Measurements from ENCODE around the gene HDAC4. TPM values are rescaled to one million over a fixed set of nuclear protein-coding genes. Genes with fewer than 3 reads are reported as not detected.

Gene HDAC4
- total RNA-seq, 6 donors from 2014 or later, result 16.1 to 108 (median 45.0) TPM

GRCh38 chr2:239339241-239339640, 61.6 kb downstream of the HDAC4 start:
- no peak for DNase-seq
- Histone ChIP-seq H3K4me3 (no peak overlapping the region), H3K27me3 (no peaks in the 10 kb centered on the region), H3K36me3 (peaks cover 0 to 6% (median 0%) of the 10 kb centered on the region in 4 donors), H3K4me1 (peaks cover 11 to 26% (median 16%) of the 10 kb centered on the region in 4 donors), H3K27ac (no peak overlapping the region), H3K9me3 (no peaks in the 10 kb centered on the region)
- TF ChIP-seq POLR2AphosphoS5 (IDR thresholded peaks at IDR 0.05), result no peak
- TF ChIP-seq CTCF (IDR thresholded peaks at IDR 0.05), result no peak
- no peak for TF ChIP-seq POLR2A (IDR thresholded peaks at IDR 0.05)
- no peak for TF ChIP-seq EP300 (IDR thresholded peaks at IDR 0.05)
- no peak for ATAC-seq (ENCODE audit: low FRiP score in 2 of 2)
- WGBS, 2 donors, result 92 to 94% methylated on average over 3 to 6 of the region's 6 CpGs

DNA sequence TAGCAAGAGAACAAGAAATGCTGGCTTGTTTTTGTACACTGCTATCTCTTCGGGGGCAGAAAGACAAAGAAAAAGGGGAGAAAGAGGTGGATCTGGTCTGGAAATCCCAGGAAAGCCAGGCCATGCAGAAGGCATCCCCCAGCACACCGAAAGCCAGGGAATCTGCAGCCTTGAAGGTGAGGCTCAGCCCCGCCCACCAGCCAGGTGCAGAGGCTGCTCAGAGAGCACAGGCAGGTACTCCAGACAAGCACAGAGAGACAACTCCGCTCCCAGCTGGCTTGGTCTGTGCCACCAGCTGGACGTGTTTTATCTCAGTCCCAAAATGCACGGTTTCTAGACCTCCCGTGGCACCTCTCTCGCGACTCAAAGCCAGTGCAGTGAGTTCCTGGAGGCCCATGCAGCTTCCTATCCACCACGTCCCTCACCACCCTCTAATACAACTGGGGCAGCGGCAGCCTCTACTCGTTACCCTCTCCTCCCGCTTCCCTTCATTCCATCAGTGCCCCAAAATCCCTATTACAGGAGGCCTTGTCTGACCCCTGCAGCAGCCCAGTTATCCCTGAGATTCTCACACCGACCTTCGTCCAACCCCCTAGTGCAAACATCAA, 62.8 kb downstream of the HDAC4 start:
- H3K4me3 ChIP-seq, result no peak overlapping the region
- WGBS, 2 donors, result 88 to 91% methylated on average over 15 of the region's 15 CpGs
- no peaks in the 10 kb centered on the region for H3K27me3 ChIP-seq
- peaks cover 11 to 26% (median 16%) of the 10 kb centered on the region in 4 donors for H3K4me1 ChIP-seq
- DNase-seq (no peak), ATAC-seq (ENCODE audit: low FRiP score in 2 of 2) (no peak)
- no peaks in the 10 kb centered on the region for H3K9me3 ChIP-seq
- TF ChIP-seq CTCF (IDR thresholded peaks at IDR 0.05) (no peak), POLR2A (IDR thresholded peaks at IDR 0.05) (no peak), POLR2AphosphoS5 (IDR thresholded peaks at IDR 0.05) (no peak), EP300 (IDR thresholded peaks at IDR 0.05) (no peak)
- no peaks in the 10 kb centered on the region for H3K36me3 ChIP-seq
- H3K27ac ChIP-seq, result peak overlapping the region in 3 of 4 donors; percentile 9 to 54 (median 48)

DNA sequence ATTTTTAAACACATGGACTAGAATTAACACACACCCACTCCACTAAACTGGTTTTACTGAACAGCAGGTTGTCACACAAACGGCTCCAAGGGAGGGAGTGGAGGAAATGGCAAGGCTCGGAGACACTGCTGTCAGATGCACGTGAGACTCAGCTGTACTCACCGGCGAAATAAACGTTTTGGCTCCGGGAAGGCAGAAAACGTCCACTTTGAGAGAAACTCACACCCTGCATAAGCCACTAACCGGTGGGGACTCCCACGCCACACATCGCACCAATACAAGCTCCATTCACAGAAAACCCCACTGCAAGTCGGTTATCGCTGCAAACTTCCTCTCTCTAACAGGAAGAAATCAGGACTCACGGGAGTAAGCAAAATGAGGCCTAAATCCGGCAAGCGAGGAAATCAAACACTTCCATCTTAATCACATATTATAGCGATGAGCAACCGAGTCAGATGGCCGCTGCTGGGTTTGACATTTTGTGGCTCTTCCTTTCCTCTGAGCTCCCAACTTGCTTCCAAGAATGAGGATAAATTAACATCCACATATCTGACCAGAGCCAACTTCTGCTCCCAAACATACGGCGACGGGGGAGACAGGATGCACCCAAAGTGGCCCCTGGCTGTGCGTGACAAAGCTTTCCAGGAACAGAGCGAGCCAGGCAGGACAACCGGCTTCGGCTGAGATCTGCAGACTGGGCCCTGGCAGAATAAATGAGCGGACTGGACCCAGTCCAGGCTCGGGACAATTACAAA, 63.5 kb downstream of the HDAC4 start:
- no peak for DNase-seq
- TF ChIP-seq CTCF (IDR thresholded peaks at IDR 0.05) (no peak), POLR2AphosphoS5 (IDR thresholded peaks at IDR 0.05) (no peak), EP300 (IDR thresholded peaks at IDR 0.05) (no peak), POLR2A (IDR thresholded peaks at IDR 0.05) (no peak)
- Histone ChIP-seq H3K9me3 (no peaks in the 10 kb centered on the region), H3K27ac (peak overlapping the region in 3 of 4 donors; percentile 9 to 54 (median 48)), H3K36me3 (no peaks in the 10 kb centered on the region), H3K4me3 (no peak overlapping the region), H3K27me3 (no peaks in the 10 kb centered on the region), H3K4me1 (peaks cover 11 to 26% (median 16%) of the 10 kb centered on the region in 4 donors)
- WGBS, 2 donors, result 52 to 62% methylated on average over 28 of the region's 28 CpGs
- ATAC-seq (ENCODE audit: low FRiP score in 2 of 2), result no peak

DNA sequence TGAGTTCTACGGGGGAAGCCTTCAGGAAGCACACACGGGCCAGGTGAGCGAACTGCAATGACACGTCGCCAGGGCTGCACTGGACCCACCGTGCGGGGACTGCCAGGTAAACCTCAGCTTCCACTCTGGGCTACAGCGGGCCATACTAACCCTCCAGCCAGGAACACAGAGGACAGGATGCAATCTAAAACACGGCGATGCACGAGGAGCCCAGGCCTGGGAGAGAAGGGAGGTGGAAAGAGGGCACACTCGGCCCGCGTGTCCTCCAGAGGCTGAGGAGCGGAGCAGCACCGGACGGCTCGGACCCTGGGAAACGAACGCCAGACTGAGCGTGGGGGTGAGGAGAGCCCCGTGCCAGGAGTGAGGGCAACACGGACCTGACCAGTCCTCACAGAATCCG, 69.3 kb downstream of the HDAC4 start:
- no peaks in the 10 kb centered on the region for H3K9me3 ChIP-seq
- ATAC-seq (ENCODE audit: low FRiP score in 2 of 2) (no peak), DNase-seq (no peak)
- no peak overlapping the region for H3K27ac ChIP-seq
- no peak overlapping the region for H3K4me3 ChIP-seq
- 85 to 88% methylated on average over 24 of the region's 24 CpGs for WGBS, 2 donors
- H3K4me1 ChIP-seq, result peaks cover 15 to 28% (median 24%) of the 10 kb centered on the region in 4 donors
- no peaks in the 10 kb centered on the region for H3K36me3 ChIP-seq
- no peak for TF ChIP-seq POLR2AphosphoS5 (IDR thresholded peaks at IDR 0.05)
- no peak for TF ChIP-seq CTCF (IDR thresholded peaks at IDR 0.05)
- no peaks in the 10 kb centered on the region for H3K27me3 ChIP-seq
